ENCODE results near the gene CST6.
A peak's percentile ranks its signal among the peaks of the same experiment; 100 is the strongest.

The CST6 gene

GRCh38 chr11:66047541-66048365 is 35.9 kb downstream of the CST6 start:
- DNase-seq (ENCODE audit: low spot score): no peak

GRCh38 chr11:66048547-66049323 is 36.9 kb downstream of the CST6 start, which contains the start of gene GAL3ST3:
Gene GAL3ST3, minus strand, starts transcription at chr11:66049161. Its CDS starts 3,746 bp downstream, at chr11:66045415.
- no peak for DNase-seq (ENCODE audit: low spot score)

- DNase-seq (ENCODE audit: low spot score): no peak
These were observed 38.9 kb downstream of the CST6 start for GRCh38 chr11:66050581-66051231.

- peak; percentile 21 for DNase-seq (ENCODE audit: low spot score)
These were observed 39.6 kb downstream of the CST6 start for GRCh38 chr11:66051371-66051765.

GRCh38 chr11:66051766-66052663 is 40.2 kb downstream of the CST6 start, which contains the start of gene SF3B2:
Gene SF3B2, plus strand, starts transcription at chr11:66052364. Its CDS starts 21 bp downstream, at chr11:66052385.
- peak; percentile 97 for DNase-seq (ENCODE audit: low spot score)

GRCh38 chr11:66052664-66052982 is 40.8 kb downstream of the CST6 start:
- peak; percentile 20 for DNase-seq (ENCODE audit: low spot score)

- DNase-seq (ENCODE audit: low spot score): no peak
These were observed 43.2 kb downstream of the CST6 start for GRCh38 chr11:66055021-66055420.

- DNase-seq (ENCODE audit: low spot score): no peak
These were observed 44.7 kb downstream of the CST6 start for GRCh38 chr11:66056501-66056900.

- DNase-seq (ENCODE audit: low spot score): no peak
These were observed 48.3 kb downstream of the CST6 start for GRCh38 chr11:66059966-66060680.

- DNase-seq (ENCODE audit: low spot score): no peak
These were observed 49.5 kb downstream of the CST6 start for GRCh38 chr11:66061268-66061667.

- no peak for DNase-seq (ENCODE audit: low spot score)
These were observed 50.6 kb downstream of the CST6 start for GRCh38 chr11:66062408-66062807.
